ENCODE data around the gene EFTUD2. TPM values are rescaled to one million over a fixed set of nuclear protein-coding genes. Genes with fewer than 3 reads are reported as not detected.

EFTUD2 gene
- total and polyA plus RNA-seq, 2 experiments from 2014 or later, result 60.1 to 63.7 TPM

DNA sequence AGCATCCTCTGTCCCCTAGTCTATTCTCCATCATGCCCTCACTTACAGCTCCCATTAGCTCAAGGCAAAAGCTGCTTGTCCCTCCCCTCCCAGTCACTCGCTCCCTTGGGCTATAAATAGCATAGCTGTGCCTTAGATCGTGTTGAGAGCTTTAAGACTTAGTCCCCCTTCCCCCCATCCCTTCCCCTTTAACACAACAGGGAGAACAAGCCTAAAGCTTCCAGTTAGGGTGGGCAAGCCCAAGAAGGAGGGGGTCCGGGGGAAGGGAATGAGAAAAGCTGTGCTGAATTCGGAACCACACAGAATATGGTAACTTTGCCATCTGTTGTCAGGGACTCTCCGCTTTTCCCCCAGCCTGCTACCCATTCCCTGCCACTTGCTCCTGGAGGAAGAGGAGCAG lies 56.5 kb downstream of the EFTUD2 start:
- H3K4me1 ChIP-seq (ENCODE audit: insufficient read depth), result no peaks in the 10 kb centered on the region
- WGBS, 2 experiments (ENCODE audit: low coverage in 1 of 2, low lambda C conversion rate in 2 of 2, missing lambda C conversion rate in 2 of 2), result 32 to 38% methylated on average over 5 of the region's 5 CpGs
- H3K4me3 ChIP-seq, result no peak overlapping the region
- no peak overlapping the region for H2AFZ ChIP-seq
- in situ Hi-C loops (cut with MboI), result no loop called here
- no peaks in the 10 kb centered on the region for H3F3A ChIP-seq (ENCODE audit: insufficient read depth)
- H3K36me3 ChIP-seq (ENCODE audit: low read depth), result no peaks in the 10 kb centered on the region
- H3K9me3 ChIP-seq (ENCODE audit: low read depth), result no peaks in the 10 kb centered on the region
- H3K27ac ChIP-seq, result no peak overlapping the region
- DNase-seq, result peak; percentile 23
- no peak overlapping the region for H3K4me2 ChIP-seq (ENCODE audit: unreplicated experiment)
- no peaks in the 10 kb centered on the region for H3K9me2 ChIP-seq (ENCODE audit: insufficient read depth)
- H3K27me3 ChIP-seq (replicated peaks; ENCODE audit: insufficient read depth), result no peaks in the 10 kb centered on the region
- no peaks in the 10 kb centered on the region for H3K79me2 ChIP-seq (ENCODE audit: insufficient read depth)
- H4K20me1 ChIP-seq (ENCODE audit: insufficient read depth), result no peaks in the 10 kb centered on the region
- no peak for TF ChIP-seq EZH2phosphoT487 (IDR thresholded peaks at IDR 0.05; ENCODE audit: insufficient read depth, low read depth)
- TF ChIP-seq EZH2 (IDR thresholded peaks at IDR 0.05; ENCODE audit: insufficient read depth, poor library complexity, severe bottlenecking), result no peak
- no peak overlapping the region for H3K9ac ChIP-seq

DNA sequence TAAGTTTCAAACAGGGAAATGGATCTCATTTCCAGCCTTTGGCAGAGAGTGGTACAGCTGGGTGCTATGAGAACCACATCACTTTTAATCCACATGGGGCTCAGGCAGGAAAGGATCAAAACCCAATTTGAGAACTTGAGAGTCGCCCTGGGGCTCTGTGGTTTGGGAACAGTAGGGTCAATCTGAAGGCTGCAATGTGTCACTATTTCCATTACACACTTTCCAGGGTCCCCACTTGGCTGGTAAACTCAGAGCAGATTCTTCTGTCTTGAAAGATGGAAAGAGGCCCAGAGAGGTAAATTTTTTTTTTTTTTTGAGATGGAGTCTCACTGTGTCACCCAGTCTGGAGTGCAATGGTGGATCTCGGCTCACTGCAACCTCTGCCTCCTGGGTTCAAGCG lies 58.3 kb downstream of the EFTUD2 start:
- WGBS, 2 experiments (ENCODE audit: low coverage in 1 of 2, low lambda C conversion rate in 2 of 2, missing lambda C conversion rate in 2 of 2), result 91 to 100% methylated on average over 3 of the region's 3 CpGs
- DNase-seq, result no peak
- TF ChIP-seq EZH2 (IDR thresholded peaks at IDR 0.05; ENCODE audit: insufficient read depth, poor library complexity, severe bottlenecking), result no peak
- TF ChIP-seq EZH2phosphoT487 (IDR thresholded peaks at IDR 0.05; ENCODE audit: insufficient read depth, low read depth), result no peak
- H3K9me3 ChIP-seq (ENCODE audit: low read depth), result no peaks in the 10 kb centered on the region
- no peaks in the 10 kb centered on the region for H3K4me1 ChIP-seq (ENCODE audit: insufficient read depth)
- no peak overlapping the region for H3K4me3 ChIP-seq
- H3K27ac ChIP-seq, result no peak overlapping the region
- no peak overlapping the region for H3K4me2 ChIP-seq (ENCODE audit: unreplicated experiment)
- H3K9ac ChIP-seq, result no peak overlapping the region
- no peaks in the 10 kb centered on the region for H3K9me2 ChIP-seq (ENCODE audit: insufficient read depth)
- no peaks in the 10 kb centered on the region for H3K79me2 ChIP-seq (ENCODE audit: insufficient read depth)
- H2AFZ ChIP-seq, result no peak overlapping the region
- H3K36me3 ChIP-seq (ENCODE audit: low read depth), result no peaks in the 10 kb centered on the region
- in situ Hi-C loops (cut with MboI), result no loop called here
- H4K20me1 ChIP-seq (ENCODE audit: insufficient read depth), result no peaks in the 10 kb centered on the region
- no peaks in the 10 kb centered on the region for H3F3A ChIP-seq (ENCODE audit: insufficient read depth)
- H3K27me3 ChIP-seq (replicated peaks; ENCODE audit: insufficient read depth), result no peaks in the 10 kb centered on the region

DNA sequence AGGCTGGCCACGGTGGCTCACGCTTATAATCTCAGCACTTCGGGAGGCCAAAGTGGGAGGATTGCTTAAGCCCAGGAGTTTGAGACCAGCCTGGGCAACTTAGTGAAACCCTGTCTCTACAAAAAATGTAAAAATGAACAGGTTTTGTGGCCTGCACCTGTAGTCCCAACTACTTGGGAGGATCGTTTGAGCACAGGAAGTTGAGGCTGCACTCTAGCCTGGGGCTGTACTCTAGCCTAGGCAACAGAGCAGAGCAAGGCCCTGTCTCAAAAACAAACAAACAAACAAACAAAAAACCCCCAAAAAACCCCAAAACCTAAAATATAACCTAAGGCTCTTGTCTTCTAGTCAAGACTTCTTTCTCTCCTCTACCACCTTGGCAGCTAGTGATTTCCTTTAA lies 59.0 kb downstream of the EFTUD2 start:
- Histone ChIP-seq H3K9me2 (ENCODE audit: insufficient read depth) (no peaks in the 10 kb centered on the region), H3K27me3 (replicated peaks; ENCODE audit: insufficient read depth) (no peaks in the 10 kb centered on the region), H3F3A (ENCODE audit: insufficient read depth) (no peaks in the 10 kb centered on the region), H3K4me3 (no peak overlapping the region), H3K4me2 (ENCODE audit: unreplicated experiment) (no peak overlapping the region), H3K27ac (no peak overlapping the region), H3K79me2 (ENCODE audit: insufficient read depth) (no peaks in the 10 kb centered on the region), H3K9me3 (ENCODE audit: low read depth) (no peaks in the 10 kb centered on the region), H2AFZ (no peak overlapping the region), H3K9ac (no peak overlapping the region), H3K36me3 (ENCODE audit: low read depth) (no peaks in the 10 kb centered on the region), H3K4me1 (ENCODE audit: insufficient read depth) (no peaks in the 10 kb centered on the region), H4K20me1 (ENCODE audit: insufficient read depth) (no peaks in the 10 kb centered on the region)
- no peak for DNase-seq
- in situ Hi-C loops (cut with MboI), result no loop called here
- no peak for TF ChIP-seq EZH2phosphoT487 (IDR thresholded peaks at IDR 0.05; ENCODE audit: insufficient read depth, low read depth)
- TF ChIP-seq EZH2 (IDR thresholded peaks at IDR 0.05; ENCODE audit: insufficient read depth, poor library complexity, severe bottlenecking), result no peak
- 63 to 72% methylated on average over 4 of the region's 4 CpGs for WGBS, 2 experiments (ENCODE audit: low coverage in 1 of 2, low lambda C conversion rate in 2 of 2, missing lambda C conversion rate in 2 of 2)

DNA sequence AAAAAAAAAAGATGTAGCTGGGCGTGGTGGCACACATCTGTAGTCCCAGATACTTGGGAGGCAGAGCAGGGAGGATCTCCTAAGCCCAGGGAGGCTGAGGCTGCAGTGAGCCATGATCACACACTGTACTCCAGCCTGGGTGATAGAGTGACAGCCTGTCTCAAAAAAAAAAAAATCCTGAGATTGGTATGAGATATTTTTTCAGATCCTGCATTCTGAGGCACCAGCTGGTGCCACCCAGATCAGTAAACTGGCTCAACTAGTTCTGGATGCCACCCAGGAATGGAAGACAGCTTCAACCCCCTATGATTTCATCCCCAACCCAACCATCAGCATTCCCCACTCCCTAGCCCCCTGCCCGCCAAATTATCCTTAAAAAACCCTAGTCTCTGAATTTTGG lies 62.0 kb downstream of the EFTUD2 start:
- WGBS, 2 experiments (ENCODE audit: low coverage in 1 of 2, low lambda C conversion rate in 2 of 2, missing lambda C conversion rate in 2 of 2), result 45 to 53% methylated on average over 2 of the region's 2 CpGs
- in situ Hi-C loops (cut with MboI), result no loop called here
- TF ChIP-seq EZH2phosphoT487 (IDR thresholded peaks at IDR 0.05; ENCODE audit: insufficient read depth, low read depth) (no peak), EZH2 (IDR thresholded peaks at IDR 0.05; ENCODE audit: insufficient read depth, poor library complexity, severe bottlenecking) (no peak)

DNA sequence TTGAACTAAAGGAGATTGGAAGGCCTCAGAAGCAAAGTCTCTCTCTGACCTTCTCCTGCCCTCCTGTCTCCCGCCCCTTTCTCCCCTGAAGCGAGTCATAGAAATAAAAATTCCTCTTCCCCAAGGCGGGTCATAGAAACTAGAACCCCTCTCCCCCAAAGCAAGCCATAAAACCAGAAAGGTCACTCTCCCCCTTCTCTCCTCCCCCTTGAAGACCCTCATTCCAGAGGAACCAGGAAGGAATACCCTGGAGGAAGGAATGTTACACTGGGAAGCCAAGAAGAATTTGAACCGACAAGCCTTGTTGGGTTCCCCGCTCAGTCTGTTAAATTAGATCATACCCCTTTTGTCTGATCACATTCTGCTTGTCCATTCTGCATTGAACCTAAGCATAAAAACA lies 66.4 kb downstream of the EFTUD2 start:
- whole genome bisulfite sequencing, 2 experiments (ENCODE audit: low coverage in 1 of 2, low lambda C conversion rate in 2 of 2, missing lambda C conversion rate in 2 of 2), result 83 to 90% methylated on average over 5 of the region's 5 CpGs
- H2AFZ ChIP-seq, result no peak overlapping the region

More for the DNA sequence above, 62.0 kb downstream of the EFTUD2 start:
- H3K4me3 ChIP-seq, result no peak overlapping the region
- H2AFZ ChIP-seq, result no peak overlapping the region
- no peak overlapping the region for H3K4me2 ChIP-seq (ENCODE audit: unreplicated experiment)
- no peaks in the 10 kb centered on the region for H3K27me3 ChIP-seq (replicated peaks; ENCODE audit: insufficient read depth)
- no peaks in the 10 kb centered on the region for H3F3A ChIP-seq (ENCODE audit: insufficient read depth)
- no peaks in the 10 kb centered on the region for H3K4me1 ChIP-seq (ENCODE audit: insufficient read depth)
- no peaks in the 10 kb centered on the region for H3K79me2 ChIP-seq (ENCODE audit: insufficient read depth)
- no peaks in the 10 kb centered on the region for H3K9me2 ChIP-seq (ENCODE audit: insufficient read depth)
- no peaks in the 10 kb centered on the region for H4K20me1 ChIP-seq (ENCODE audit: insufficient read depth)
- no peaks in the 10 kb centered on the region for H3K36me3 ChIP-seq (ENCODE audit: low read depth)
- no peak overlapping the region for H3K9ac ChIP-seq
- DNase-seq, result no peak
- no peak overlapping the region for H3K27ac ChIP-seq
- no peaks in the 10 kb centered on the region for H3K9me3 ChIP-seq (ENCODE audit: low read depth)

More for the DNA sequence above, 66.4 kb downstream of the EFTUD2 start:
- no peak overlapping the region for H3K9ac ChIP-seq
- no peaks in the 10 kb centered on the region for H3K9me3 ChIP-seq (ENCODE audit: low read depth)
- in situ Hi-C loops (cut with MboI), result no loop called here
- H3K27ac ChIP-seq, result no peak overlapping the region
- H4K20me1 ChIP-seq (ENCODE audit: insufficient read depth), result no peaks in the 10 kb centered on the region
- no peaks in the 10 kb centered on the region for H3K9me2 ChIP-seq (ENCODE audit: insufficient read depth)
- H3K79me2 ChIP-seq (ENCODE audit: insufficient read depth), result peaks cover 18% of the 10 kb centered on the region
- H3K4me2 ChIP-seq (ENCODE audit: unreplicated experiment), result no peak overlapping the region
- H3K27me3 ChIP-seq (replicated peaks; ENCODE audit: insufficient read depth), result no peaks in the 10 kb centered on the region
- H3F3A ChIP-seq (ENCODE audit: insufficient read depth), result peaks cover 21% of the 10 kb centered on the region
- no peak overlapping the region for H3K4me3 ChIP-seq
- TF ChIP-seq EZH2phosphoT487 (IDR thresholded peaks at IDR 0.05; ENCODE audit: insufficient read depth, low read depth) (no peak), EZH2 (IDR thresholded peaks at IDR 0.05; ENCODE audit: insufficient read depth, poor library complexity, severe bottlenecking) (no peak)
- H3K4me1 ChIP-seq (ENCODE audit: insufficient read depth), result peaks cover 8% of the 10 kb centered on the region; the same call in 1 of the 2 replicates
- no peaks in the 10 kb centered on the region for H3K36me3 ChIP-seq (ENCODE audit: low read depth)
- no peak for DNase-seq

Data from GM23248 (cell line).